Neural cell (in vitro differentiated cells): ENCODE measurements around the gene FHIT. TPM values are rescaled to one million over a fixed set of nuclear protein-coding genes. Genes with fewer than 3 reads are reported as not detected.

Experiments
- H2AFZ ChIP-seq: fragments of 200-600, 300-800 bp; sonication (generic), shearing (Covaris generic); 2 replicates; pipeline ENCODE4 v1.6.0; 2014; ENCODE audit warnings: low read depth, mild to moderate bottlenecking, antibody characterized with exemption, low read length, moderate library complexity
- H3F3A ChIP-seq: fragments of 200-600 bp; shearing (Covaris generic); 2 replicates; pipeline ENCODE4 v1.6.1; 2016; ENCODE audit warnings: mild to moderate bottlenecking, moderate library complexity, mixed read lengths, antibody characterized with exemption, low read length; ENCODE audit not compliant: insufficient read depth, poor library complexity, severe bottlenecking
- H3K27ac ChIP-seq: fragments of 200-600, 300-800 bp; sonication (generic), shearing (Covaris generic); 2 replicates; pipeline ENCODE4 v1.5.1; 2014; ENCODE audit warnings: mild to moderate bottlenecking, low read length, moderate library complexity
- H3K27me3 ChIP-seq: fragments of 300-800, 200-600 bp; sonication (generic), shearing (Covaris generic); 2 replicates; pipeline ENCODE4 v1.6.0; 2014; ENCODE audit warnings: mild to moderate bottlenecking, low read depth, low read length, moderate library complexity; ENCODE audit not compliant: insufficient read depth
- H3K36me3 ChIP-seq: fragments of 300-800, 200-600 bp; sonication (generic), shearing (Covaris generic); 2 replicates; pipeline ENCODE4 v1.5.1; 2014; ENCODE audit warnings: mild to moderate bottlenecking, antibody characterized with exemption, low read length, moderate library complexity; ENCODE audit not compliant: insufficient read depth
- H3K4me2 ChIP-seq: fragments of 300-800, 200-600 bp; sonication (generic), shearing (Covaris generic); 2 replicates; pipeline ENCODE4 v1.6.0; 2014; ENCODE audit warnings: mild to moderate bottlenecking, low read length
- H3K4me3 ChIP-seq: fragments of 300-800, 200-600 bp; sonication (generic), shearing (Covaris generic); 2 replicates; pipeline ENCODE4 v1.5.1; 2014; ENCODE audit warnings: mild to moderate bottlenecking, low read length, moderate library complexity
- H3K79me2 ChIP-seq: fragments of 200-600 bp; shearing (Covaris generic); replicated peaks from 2 replicates; pipeline ENCODE4 v1.6.0; 2014; ENCODE audit warnings: mild to moderate bottlenecking, low read length, moderate library complexity; ENCODE audit not compliant: insufficient read depth
- H3K9ac ChIP-seq: fragments of 300-800, 200-600 bp; sonication (generic), shearing (Covaris generic); 2 replicates; pipeline ENCODE4 v1.6.1; 2016; ENCODE audit warnings: mild to moderate bottlenecking, low read length, mixed read lengths
- H3K9me2 ChIP-seq: fragments of 200-600 bp; shearing (Covaris generic); 2 replicates; pipeline ENCODE4 v1.6.1; 2016; ENCODE audit warnings: mild to moderate bottlenecking, low read length, mixed read lengths; ENCODE audit not compliant: insufficient read depth
- H3K9me3 ChIP-seq: fragments of 200-600, 300-800 bp; sonication (generic), shearing (Covaris generic); 2 replicates; pipeline ENCODE4 v1.6.1; 2016; ENCODE audit warnings: mild to moderate bottlenecking, mixed run types, low read length, moderate library complexity, mixed read lengths
- H4K20me1 ChIP-seq: fragments of 200-600 bp; shearing (Covaris generic); 2 replicates; pipeline ENCODE4 v1.6.1; 2016; ENCODE audit warnings: mild to moderate bottlenecking, mixed run types; ENCODE audit not compliant: insufficient read depth
- EP300 ChIP-seq: fragments of 450-650 bp; conservative IDR thresholded peaks from 2 replicates; pipeline ENCODE4 v1.6.1; 2014; ENCODE audit warnings: antibody characterized with exemption, mild to moderate bottlenecking, moderate library complexity; ENCODE audit not compliant: poor library complexity, severe bottlenecking
- EZH2 ChIP-seq: fragments of 200-600, 300-800 bp; shearing (Covaris generic), sonication (generic); IDR thresholded peaks from 2 replicates; pipeline ENCODE4 v1.6.1; 2014; ENCODE audit warnings: antibody characterized with exemption, low read length, borderline replicate concordance, mild to moderate bottlenecking; ENCODE audit not compliant: insufficient read depth, poor library complexity, severe bottlenecking
- MXI1 ChIP-seq: fragments of 450-650 bp; conservative IDR thresholded peaks from 2 replicates; pipeline ENCODE4 v1.6.1; 2014; ENCODE audit warnings: antibody characterized with exemption, mild to moderate bottlenecking; ENCODE audit not compliant: poor library complexity, severe bottlenecking
- POLR2AphosphoS5 ChIP-seq: IDR thresholded peaks from 2 replicates; pipeline ENCODE4 v1.6.1; 2012
- RAD21 ChIP-seq: fragments of 450-650 bp; conservative IDR thresholded peaks from 2 replicates; pipeline ENCODE4 v1.6.1; 2014; ENCODE audit warnings: antibody characterized with exemption, mild to moderate bottlenecking, moderate library complexity
- SMC3 ChIP-seq: fragments of 450-650 bp; conservative IDR thresholded peaks from 2 replicates; pipeline ENCODE4 v1.6.1; 2014; ENCODE audit warnings: antibody characterized with exemption, mild to moderate bottlenecking, moderate library complexity; ENCODE audit not compliant: poor library complexity
- TAF1 ChIP-seq: IDR thresholded peaks from 2 replicates; pipeline ENCODE4 v1.6.1; 2012; ENCODE audit warnings: low read depth
- polyA plus RNA-seq: library from polyadenylated mRNA; depleted of rRNA; stranded (reverse); fragments of >200 nt; gene quantifications from 2 replicates; pipeline ENCODE4 v1.2.3, GENCODE V29; 2014
- TF ChIP-seq, protein P1 (sequence below): fragments of 450-650 bp; IDR thresholded peaks from 2 replicates; pipeline ENCODE4 v1.5.1; 2014; ENCODE audit warnings: antibody characterized with exemption, mild to moderate bottlenecking, moderate library complexity; ENCODE audit not compliant: poor library complexity, severe bottlenecking
- TF ChIP-seq, protein P2 (sequence below): IDR thresholded peaks from 2 replicates; pipeline ENCODE4 v1.6.1; 2012; ENCODE audit warnings: borderline replicate concordance

The FHIT gene
- polyA plus RNA-seq, 1 donor from 2014 or later = not detected

DNA sequence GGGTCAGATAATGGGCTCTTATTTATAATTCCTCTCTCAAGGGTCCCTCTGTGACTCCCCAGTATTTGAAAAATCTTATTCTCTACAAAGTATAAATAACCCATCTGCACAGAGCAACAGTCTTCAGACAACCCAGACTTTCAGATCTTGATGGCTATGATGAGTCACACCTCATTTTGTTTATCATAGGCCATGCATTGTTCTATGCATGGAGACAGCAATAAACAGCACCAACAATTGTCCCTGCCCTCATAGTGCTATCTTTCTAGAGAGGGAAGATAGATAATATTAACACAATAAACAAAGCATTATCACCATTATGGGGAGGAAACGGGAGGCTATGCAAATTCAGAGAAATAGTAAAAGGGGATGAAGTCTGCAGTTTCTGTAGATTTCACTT lies 13.4 kb downstream of the FHIT start:
- Histone ChIP-seq H3K36me3 (no peaks in the 10 kb centered on the region), H3K9ac (no peak overlapping the region), H3K79me2 (no peaks in the 10 kb centered on the region), H3K27me3 (no peaks in the 10 kb centered on the region), H3K27ac (no peak overlapping the region), H3K4me2 (no peak overlapping the region), H3K4me3 (no peak overlapping the region), H2AFZ (no peak overlapping the region), H3K9me3 (no peaks in the 10 kb centered on the region), H3K9me2 (no peaks in the 10 kb centered on the region), H4K20me1 (no peaks in the 10 kb centered on the region), H3F3A (no peaks in the 10 kb centered on the region)
- TF ChIP-seq, protein P1, sequence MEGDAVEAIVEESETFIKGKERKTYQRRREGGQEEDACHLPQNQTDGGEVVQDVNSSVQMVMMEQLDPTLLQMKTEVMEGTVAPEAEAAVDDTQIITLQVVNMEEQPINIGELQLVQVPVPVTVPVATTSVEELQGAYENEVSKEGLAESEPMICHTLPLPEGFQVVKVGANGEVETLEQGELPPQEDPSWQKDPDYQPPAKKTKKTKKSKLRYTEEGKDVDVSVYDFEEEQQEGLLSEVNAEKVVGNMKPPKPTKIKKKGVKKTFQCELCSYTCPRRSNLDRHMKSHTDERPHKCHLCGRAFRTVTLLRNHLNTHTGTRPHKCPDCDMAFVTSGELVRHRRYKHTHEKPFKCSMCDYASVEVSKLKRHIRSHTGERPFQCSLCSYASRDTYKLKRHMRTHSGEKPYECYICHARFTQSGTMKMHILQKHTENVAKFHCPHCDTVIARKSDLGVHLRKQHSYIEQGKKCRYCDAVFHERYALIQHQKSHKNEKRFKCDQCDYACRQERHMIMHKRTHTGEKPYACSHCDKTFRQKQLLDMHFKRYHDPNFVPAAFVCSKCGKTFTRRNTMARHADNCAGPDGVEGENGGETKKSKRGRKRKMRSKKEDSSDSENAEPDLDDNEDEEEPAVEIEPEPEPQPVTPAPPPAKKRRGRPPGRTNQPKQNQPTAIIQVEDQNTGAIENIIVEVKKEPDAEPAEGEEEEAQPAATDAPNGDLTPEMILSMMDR = no peak
- TF ChIP-seq TAF1 (no peak), RAD21 (no peak), MXI1 (no peak), SMC3 (no peak), EZH2 (no peak), EP300 (no peak), POLR2AphosphoS5 (no peak)
- TF ChIP-seq, protein P2, sequence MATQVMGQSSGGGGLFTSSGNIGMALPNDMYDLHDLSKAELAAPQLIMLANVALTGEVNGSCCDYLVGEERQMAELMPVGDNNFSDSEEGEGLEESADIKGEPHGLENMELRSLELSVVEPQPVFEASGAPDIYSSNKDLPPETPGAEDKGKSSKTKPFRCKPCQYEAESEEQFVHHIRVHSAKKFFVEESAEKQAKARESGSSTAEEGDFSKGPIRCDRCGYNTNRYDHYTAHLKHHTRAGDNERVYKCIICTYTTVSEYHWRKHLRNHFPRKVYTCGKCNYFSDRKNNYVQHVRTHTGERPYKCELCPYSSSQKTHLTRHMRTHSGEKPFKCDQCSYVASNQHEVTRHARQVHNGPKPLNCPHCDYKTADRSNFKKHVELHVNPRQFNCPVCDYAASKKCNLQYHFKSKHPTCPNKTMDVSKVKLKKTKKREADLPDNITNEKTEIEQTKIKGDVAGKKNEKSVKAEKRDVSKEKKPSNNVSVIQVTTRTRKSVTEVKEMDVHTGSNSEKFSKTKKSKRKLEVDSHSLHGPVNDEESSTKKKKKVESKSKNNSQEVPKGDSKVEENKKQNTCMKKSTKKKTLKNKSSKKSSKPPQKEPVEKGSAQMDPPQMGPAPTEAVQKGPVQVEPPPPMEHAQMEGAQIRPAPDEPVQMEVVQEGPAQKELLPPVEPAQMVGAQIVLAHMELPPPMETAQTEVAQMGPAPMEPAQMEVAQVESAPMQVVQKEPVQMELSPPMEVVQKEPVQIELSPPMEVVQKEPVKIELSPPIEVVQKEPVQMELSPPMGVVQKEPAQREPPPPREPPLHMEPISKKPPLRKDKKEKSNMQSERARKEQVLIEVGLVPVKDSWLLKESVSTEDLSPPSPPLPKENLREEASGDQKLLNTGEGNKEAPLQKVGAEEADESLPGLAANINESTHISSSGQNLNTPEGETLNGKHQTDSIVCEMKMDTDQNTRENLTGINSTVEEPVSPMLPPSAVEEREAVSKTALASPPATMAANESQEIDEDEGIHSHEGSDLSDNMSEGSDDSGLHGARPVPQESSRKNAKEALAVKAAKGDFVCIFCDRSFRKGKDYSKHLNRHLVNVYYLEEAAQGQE = no peak

DNA sequence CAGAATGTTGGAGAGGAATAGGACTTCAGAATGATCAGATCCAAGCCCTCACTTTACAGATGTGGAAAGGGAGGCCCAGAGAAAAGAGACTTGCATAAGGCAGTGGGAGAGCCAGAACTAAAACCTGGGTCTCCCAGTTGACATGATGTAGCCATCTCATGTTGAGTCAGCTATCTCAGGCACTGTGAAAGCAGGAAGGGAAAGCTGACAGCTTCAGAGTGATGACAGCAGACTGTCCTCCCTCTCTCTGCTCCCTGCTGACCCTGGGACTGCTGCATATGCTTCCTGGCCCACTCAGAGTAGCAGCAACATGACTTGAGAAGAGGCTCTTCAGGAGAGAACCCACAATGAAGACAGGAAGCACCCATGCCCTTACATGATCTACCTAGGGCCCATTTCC lies 14.7 kb downstream of the FHIT start:
- Histone ChIP-seq H3K9me2 (no peaks in the 10 kb centered on the region), H2AFZ (no peak overlapping the region), H3K36me3 (no peaks in the 10 kb centered on the region), H4K20me1 (no peaks in the 10 kb centered on the region), H3K4me2 (no peak overlapping the region), H3K4me3 (no peak overlapping the region), H3K27ac (no peak overlapping the region), H3K27me3 (no peaks in the 10 kb centered on the region), H3F3A (no peaks in the 10 kb centered on the region), H3K9me3 (no peaks in the 10 kb centered on the region), H3K9ac (no peak overlapping the region), H3K79me2 (no peaks in the 10 kb centered on the region)
- TF ChIP-seq, protein P2 = no peak
- TF ChIP-seq TAF1 = no peak
- TF ChIP-seq POLR2AphosphoS5 = no peak
- TF ChIP-seq SMC3 = no peak
- TF ChIP-seq, protein P1 = no peak
- no peak for TF ChIP-seq RAD21
- TF ChIP-seq EP300 = no peak
